Kidney epithelial cell (primary cell): Measurements from ENCODE around the gene NOL4L. TPM values are rescaled to one million over a fixed set of nuclear protein-coding genes. Genes with fewer than 3 reads are reported as not detected.

Experiments
- DNase-seq: peaks from one replicate; pipeline ENCODE4 v3.0.0-alpha.2; 2010; ENCODE audit warnings: low read depth
- H3K27me3 ChIP-seq: 2 replicates; pipeline ENCODE4 v1.6.0; 2011; ENCODE audit warnings: low read length; ENCODE audit not compliant: control insufficient read depth, insufficient read depth
- H3K36me3 ChIP-seq: 2 replicates; pipeline ENCODE4 v1.5.1; 2011; ENCODE audit warnings: low read length; ENCODE audit not compliant: control insufficient read depth, insufficient read depth
- H3K4me3 ChIP-seq: 2 replicates; pipeline ENCODE4 v1.5.1; 2011; ENCODE audit warnings: low read depth, mild to moderate bottlenecking, control low read depth, low read length
- CTCF ChIP-seq: IDR thresholded peaks from 2 replicates; pipeline ENCODE4 v1.5.1; 2011; ENCODE audit warnings: mild to moderate bottlenecking, moderate library complexity, low read length, control low read depth, inconsistent platforms; ENCODE audit not compliant: insufficient read depth, poor library complexity, severe bottlenecking
- total RNA-seq: library from RNA; depleted of rRNA; stranded (reverse); fragments of >200 nt; gene quantifications from 2 replicates; pipeline ENCODE4 v1.2.3, GENCODE V29; 2015

Gene NOL4L
- total RNA-seq, 1 donor from 2014 or later: 31.4 TPM

GRCh38 chr20:32624687-32625345 is 39.7 kb upstream of the NOL4L start:
- TF ChIP-seq CTCF: no peak
- DNase-seq: no peak
- Histone ChIP-seq H3K36me3 (no peaks in the 10 kb centered on the region), H3K4me3 (no peak overlapping the region), H3K27me3 (peaks cover 30% of the 10 kb centered on the region)

GRCh38 chr20:32623667-32624157 is 38.6 kb upstream of the NOL4L start:
- Histone ChIP-seq H3K27me3 (peaks cover 35% of the 10 kb centered on the region), H3K4me3 (no peak overlapping the region), H3K36me3 (no peaks in the 10 kb centered on the region)
- DNase-seq: no peak
- TF ChIP-seq CTCF: no peak

- H3K27me3 ChIP-seq: peaks cover 35% of the 10 kb centered on the region
These were observed 37.7 kb upstream of the NOL4L start for GRCh38 chr20:32622585-32623468.

GRCh38 chr20:32621891-32622584 is 36.9 kb upstream of the NOL4L start:
- peaks cover 30% of the 10 kb centered on the region for H3K27me3 ChIP-seq
- no peak overlapping the region for H3K4me3 ChIP-seq
- no peaks in the 10 kb centered on the region for H3K36me3 ChIP-seq
- TF ChIP-seq CTCF: no peak
- DNase-seq: no peak

More at GRCh38 chr20:32622585-32623468, 37.7 kb upstream of the NOL4L start:
- Histone ChIP-seq H3K4me3 (no peak overlapping the region), H3K36me3 (no peaks in the 10 kb centered on the region)
- TF ChIP-seq CTCF: no peak
- DNase-seq: no peak

- H3K36me3 ChIP-seq: no peaks in the 10 kb centered on the region
- H3K4me3 ChIP-seq: no peak overlapping the region
- H3K27me3 ChIP-seq: peaks cover 24% of the 10 kb centered on the region
- DNase-seq: no peak
- no peak for TF ChIP-seq CTCF
These were observed 36.1 kb upstream of the NOL4L start for GRCh38 chr20:32621071-32621890.
